Fibroblast of lung (primary cell): Measurements from ENCODE around the gene SNRNP40. TPM values are rescaled to one million over a fixed set of nuclear protein-coding genes. Genes with fewer than 3 reads are reported as not detected.

ENCODE experiments used
- DNase-seq, 2 donors: peaks; one replicate each; pipeline versions ENCODE4 v3.0.0 to v3.0.0-alpha.2; 2010; ENCODE audit warnings: low read depth in 2 of 2
- H2AFZ ChIP-seq: 2 replicates; pipeline ENCODE4 v1.5.1; 2012; ENCODE audit warnings: low read length, control low read depth, inconsistent platforms
- H3K27ac ChIP-seq: 2 replicates; pipeline ENCODE4 v1.5.1; 2011; ENCODE audit warnings: low read length, control low read depth; ENCODE audit not compliant: insufficient read depth
- H3K27me3 ChIP-seq: 2 replicates; pipeline ENCODE4 v1.5.1; 2011; ENCODE audit warnings: mild to moderate bottlenecking, low read length; ENCODE audit not compliant: control insufficient read depth, insufficient read depth
- H3K36me3 ChIP-seq: 2 replicates; pipeline ENCODE4 v1.5.1; 2011; ENCODE audit warnings: low read length; ENCODE audit not compliant: control insufficient read depth, insufficient read depth
- H3K4me1 ChIP-seq: 2 replicates; pipeline ENCODE4 v1.5.1; 2011; ENCODE audit warnings: low read length; ENCODE audit not compliant: control insufficient read depth, insufficient read depth; ENCODE audit errors: extremely low read depth
- H3K4me2 ChIP-seq: 2 replicates; pipeline ENCODE4 v1.5.1; 2011; ENCODE audit warnings: low read length, control low read depth; ENCODE audit not compliant: insufficient read depth; ENCODE audit errors: extremely low read depth
- H3K4me3 ChIP-seq, 4 experiments: fragments of 200-600 bp in 1 of 4; sonication (generic) in 1 of 4; replicated peaks in 1 of 4; 2 replicates each; pipeline ENCODE4 v1.5.1; 2011 to 2016; ENCODE audit warnings: low read length in 4 of 4, low read depth in 3 of 4, mild to moderate bottlenecking in 3 of 4, control low read depth in 2 of 4, inconsistent platforms in 1 of 4, mixed read lengths in 1 of 4; ENCODE audit not compliant: insufficient read depth in 1 of 4; ENCODE audit errors: control extremely low read depth in 1 of 4
- H3K79me2 ChIP-seq: 2 replicates; pipeline ENCODE4 v1.5.1; 2012; ENCODE audit warnings: mild to moderate bottlenecking, low read length, inconsistent platforms; ENCODE audit not compliant: control insufficient read depth, insufficient read depth
- H3K9ac ChIP-seq: 2 replicates; pipeline ENCODE4 v1.5.1; 2011; ENCODE audit warnings: mild to moderate bottlenecking, low read length, control low read depth; ENCODE audit not compliant: insufficient read depth
- H3K9me3 ChIP-seq: 2 replicates; pipeline ENCODE4 v1.5.1; 2012; ENCODE audit warnings: low read depth, low read length; ENCODE audit not compliant: control insufficient read depth, insufficient read depth
- H4K20me1 ChIP-seq: 2 replicates; pipeline ENCODE4 v1.5.1; 2011; ENCODE audit warnings: low read length; ENCODE audit not compliant: control insufficient read depth, insufficient read depth; ENCODE audit errors: extremely low read depth
- EZH2 ChIP-seq: IDR thresholded peaks from 2 replicates; pipeline ENCODE4 v1.5.1; 2012; ENCODE audit warnings: low read length, control low read depth, mild to moderate bottlenecking; ENCODE audit errors: missing control alignments
- polyA plus RNA-seq, 2 donors: library from polyadenylated mRNA; depleted of rRNA in 1 of 2; stranded (reverse) in 1 of 2; unstranded in 1 of 2; fragments of >200 nt; gene quantifications; 2 replicates each; pipeline ENCODE4 v1.2.1, GENCODE V29; 2011 to 2012; ENCODE audit warnings: missing spikeins in 1 of 2
- total RNA-seq: library from RNA; depleted of rRNA; stranded (reverse); fragments of >200 nt; gene quantifications from 2 replicates; pipeline ENCODE4 v1.2.1, GENCODE V29; 2014
- TF ChIP-seq, protein P1 (sequence below), 2 donors: IDR thresholded peaks in 1 of 2; conservative IDR thresholded peaks in 1 of 2; 1 replicate in 1 of 2; 2 replicates in 1 of 2; pipeline ENCODE4 v1.5.1; 2011 to 2012; ENCODE audit warnings: low read length in 2 of 2, control low read depth in 1 of 2, inconsistent platforms in 1 of 2, low read depth in 1 of 2, mild to moderate bottlenecking in 1 of 2

SNRNP40 gene
- total and polyA plus RNA-seq, 2 donors (not counting 1 experiment from before 2014, with no cell fraction given) = 53.5 to 96.6 TPM

DNA sequence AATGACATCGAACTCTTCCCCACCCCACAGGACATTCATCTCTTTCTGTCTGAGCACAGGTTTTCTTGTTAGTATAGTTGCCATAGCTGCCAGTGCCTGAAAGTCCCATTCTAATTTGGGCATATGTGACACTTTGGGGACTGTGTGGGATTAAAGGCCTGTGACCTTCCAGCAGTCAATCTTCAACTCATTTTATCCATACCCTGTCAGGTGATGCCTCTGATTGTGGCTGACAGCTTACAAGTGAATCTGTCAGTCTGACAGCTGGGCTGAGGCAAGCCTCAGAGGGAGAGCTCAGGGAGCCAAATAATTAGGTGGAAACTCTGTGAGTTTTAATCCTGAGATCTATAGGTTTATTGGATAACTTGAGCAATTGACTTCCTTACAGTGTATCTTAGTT lies 29.9 kb upstream of the SNRNP40 start:
- no peak overlapping the region for H3K27ac ChIP-seq
- no peak overlapping the region for H3K4me2 ChIP-seq
- no peaks in the 10 kb centered on the region for H3K27me3 ChIP-seq
- DNase-seq = no peak
- H3K9ac ChIP-seq = no peak overlapping the region
- TF ChIP-seq, protein P1, sequence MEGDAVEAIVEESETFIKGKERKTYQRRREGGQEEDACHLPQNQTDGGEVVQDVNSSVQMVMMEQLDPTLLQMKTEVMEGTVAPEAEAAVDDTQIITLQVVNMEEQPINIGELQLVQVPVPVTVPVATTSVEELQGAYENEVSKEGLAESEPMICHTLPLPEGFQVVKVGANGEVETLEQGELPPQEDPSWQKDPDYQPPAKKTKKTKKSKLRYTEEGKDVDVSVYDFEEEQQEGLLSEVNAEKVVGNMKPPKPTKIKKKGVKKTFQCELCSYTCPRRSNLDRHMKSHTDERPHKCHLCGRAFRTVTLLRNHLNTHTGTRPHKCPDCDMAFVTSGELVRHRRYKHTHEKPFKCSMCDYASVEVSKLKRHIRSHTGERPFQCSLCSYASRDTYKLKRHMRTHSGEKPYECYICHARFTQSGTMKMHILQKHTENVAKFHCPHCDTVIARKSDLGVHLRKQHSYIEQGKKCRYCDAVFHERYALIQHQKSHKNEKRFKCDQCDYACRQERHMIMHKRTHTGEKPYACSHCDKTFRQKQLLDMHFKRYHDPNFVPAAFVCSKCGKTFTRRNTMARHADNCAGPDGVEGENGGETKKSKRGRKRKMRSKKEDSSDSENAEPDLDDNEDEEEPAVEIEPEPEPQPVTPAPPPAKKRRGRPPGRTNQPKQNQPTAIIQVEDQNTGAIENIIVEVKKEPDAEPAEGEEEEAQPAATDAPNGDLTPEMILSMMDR (conservative IDR thresholded peaks at IDR 0.05 in 1 of 2, IDR thresholded peaks at IDR 0.05 in 1 of 2; ENCODE audit: low read depth in 1 of 2, low read length in 2 of 2) = no peak
- no peak for TF ChIP-seq EZH2
- no peak overlapping the region for H2AFZ ChIP-seq
- H3K79me2 ChIP-seq = no peaks in the 10 kb centered on the region
- H3K4me3 ChIP-seq = no peak overlapping the region
- H3K4me1 ChIP-seq = no peaks in the 10 kb centered on the region
- H3K9me3 ChIP-seq = no peaks in the 10 kb centered on the region
- peaks cover 2% of the 10 kb centered on the region for H3K36me3 ChIP-seq
- no peaks in the 10 kb centered on the region for H4K20me1 ChIP-seq

DNA sequence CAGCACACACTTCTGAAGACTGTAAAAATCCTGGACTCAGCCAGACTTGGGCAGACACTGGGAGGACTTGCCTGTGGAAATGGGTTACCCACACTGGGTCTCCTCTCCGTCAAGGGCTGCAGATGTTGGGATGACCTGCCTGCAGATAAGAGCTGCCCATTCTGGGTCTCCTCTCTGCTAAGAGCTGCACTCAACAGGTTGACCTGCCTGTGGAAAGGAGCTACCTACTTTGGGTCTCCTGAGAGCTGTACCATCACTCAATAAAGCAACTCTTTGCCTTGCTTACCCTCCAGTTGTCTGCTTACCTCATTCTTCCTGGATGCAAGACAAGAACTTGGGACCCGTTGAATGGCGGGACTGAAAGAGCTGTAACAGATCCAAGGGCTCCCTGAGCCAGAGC lies 28.4 kb upstream of the SNRNP40 start:
- H3K36me3 ChIP-seq = peaks cover 2% of the 10 kb centered on the region
- no peaks in the 10 kb centered on the region for H3K79me2 ChIP-seq
- H3K9ac ChIP-seq = no peak overlapping the region
- DNase-seq = no peak
- no peaks in the 10 kb centered on the region for H4K20me1 ChIP-seq
- H3K4me3 ChIP-seq = no peak overlapping the region
- no peak for TF ChIP-seq EZH2
- H3K27me3 ChIP-seq = no peaks in the 10 kb centered on the region
- H3K9me3 ChIP-seq = no peaks in the 10 kb centered on the region
- H3K27ac ChIP-seq = no peak overlapping the region
- H3K4me2 ChIP-seq = no peak overlapping the region
- H2AFZ ChIP-seq = no peak overlapping the region
- no peaks in the 10 kb centered on the region for H3K4me1 ChIP-seq

DNA sequence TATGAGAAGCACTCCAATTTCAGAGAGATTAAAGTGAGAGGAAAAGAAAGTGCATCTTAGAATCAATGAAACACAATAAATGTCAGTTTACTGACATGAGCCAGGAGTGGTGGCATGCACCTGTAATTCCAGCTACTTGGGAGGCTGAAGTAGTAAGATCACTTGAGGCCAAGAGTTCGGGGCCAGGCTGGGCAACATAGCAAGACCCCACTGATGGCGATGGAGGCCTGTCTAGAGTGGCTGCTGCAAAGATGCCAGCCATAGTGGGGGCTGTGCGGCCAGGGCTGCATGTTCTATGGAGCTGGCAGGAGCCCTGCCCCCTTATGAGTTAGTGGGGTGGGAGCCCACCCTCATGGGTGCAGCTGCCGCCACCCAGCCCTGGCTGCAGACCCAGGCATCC lies 27.5 kb upstream of the SNRNP40 start:
- no peak for DNase-seq
- H3K9me3 ChIP-seq = no peaks in the 10 kb centered on the region
- H3K4me3 ChIP-seq = no peak overlapping the region
- no peaks in the 10 kb centered on the region for H3K79me2 ChIP-seq
- H2AFZ ChIP-seq = no peak overlapping the region
- no peaks in the 10 kb centered on the region for H4K20me1 ChIP-seq
- no peaks in the 10 kb centered on the region for H3K27me3 ChIP-seq
- no peak overlapping the region for H3K27ac ChIP-seq
- no peaks in the 10 kb centered on the region for H3K4me1 ChIP-seq
- H3K9ac ChIP-seq = no peak overlapping the region
- TF ChIP-seq, protein P1 (conservative IDR thresholded peaks at IDR 0.05 in 1 of 2, IDR thresholded peaks at IDR 0.05 in 1 of 2; ENCODE audit: low read depth in 1 of 2, low read length in 2 of 2) = no peak
- TF ChIP-seq EZH2 = no peak
- peaks cover 2% of the 10 kb centered on the region for H3K36me3 ChIP-seq
- H3K4me2 ChIP-seq = no peak overlapping the region
